ENCODE measurements around the gene MYH10.

MYH10 gene

DNA sequence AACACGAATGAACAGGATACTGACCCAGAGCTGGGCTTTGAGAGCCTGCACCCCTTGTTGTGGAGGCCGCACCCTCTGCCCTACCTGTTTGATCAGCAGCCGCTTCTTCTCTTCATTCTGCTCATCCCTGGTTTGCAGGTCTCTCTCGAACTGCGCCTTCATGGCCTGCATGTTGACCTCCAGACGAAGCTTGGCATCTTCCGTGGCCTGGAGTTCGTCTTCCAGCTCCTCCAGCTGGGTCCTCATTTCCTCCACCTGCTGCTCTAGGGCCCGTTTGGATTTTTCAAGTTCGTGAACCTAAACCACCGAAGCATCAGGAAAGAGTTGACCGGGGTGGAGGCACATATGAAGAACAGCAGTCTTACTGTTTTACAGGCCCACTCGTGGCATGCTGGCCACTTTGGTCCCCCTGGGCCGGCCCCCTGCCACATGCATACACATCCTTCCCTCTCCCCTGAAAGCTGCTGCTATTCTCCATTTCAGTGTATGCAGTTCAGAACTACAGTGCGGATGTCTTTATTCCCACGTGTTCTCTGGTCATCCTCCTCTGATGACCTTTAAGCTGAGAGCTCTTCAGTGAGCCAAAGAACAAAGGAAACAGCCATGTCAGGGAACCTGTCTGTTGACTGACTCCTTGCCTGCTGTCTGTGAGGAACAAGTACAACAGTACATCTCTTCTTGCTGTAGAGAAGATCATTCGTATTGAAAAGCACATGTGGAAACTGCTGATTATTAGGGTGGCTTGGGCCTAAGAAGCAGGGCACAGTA is 140.1 kb downstream of the MYH10 start:
- no peaks in the 10 kb centered on the region for H3K9me3 ChIP-seq (replicated peaks; ENCODE audit: insufficient read depth, low read length)
- H3K27ac ChIP-seq (ENCODE audit: low read length) = no peak overlapping the region
- H3K79me2 ChIP-seq (ENCODE audit: low read length) = no peaks in the 10 kb centered on the region
- H3K9ac ChIP-seq (ENCODE audit: low read length) = no peak overlapping the region
- H3K4me3 ChIP-seq (ENCODE audit: low read length) = no peak overlapping the region
- no peaks in the 10 kb centered on the region for H3K36me3 ChIP-seq (replicated peaks; ENCODE audit: insufficient read depth, low read length)
- no peak for TF ChIP-seq EZH2phosphoT487 (IDR thresholded peaks at IDR 0.05; ENCODE audit: low read length)
- no peak for TF ChIP-seq EZH2 (optimal IDR thresholded peaks at IDR 0.05; ENCODE audit: low read depth, low read length)
- TF ChIP-seq, protein P1, sequence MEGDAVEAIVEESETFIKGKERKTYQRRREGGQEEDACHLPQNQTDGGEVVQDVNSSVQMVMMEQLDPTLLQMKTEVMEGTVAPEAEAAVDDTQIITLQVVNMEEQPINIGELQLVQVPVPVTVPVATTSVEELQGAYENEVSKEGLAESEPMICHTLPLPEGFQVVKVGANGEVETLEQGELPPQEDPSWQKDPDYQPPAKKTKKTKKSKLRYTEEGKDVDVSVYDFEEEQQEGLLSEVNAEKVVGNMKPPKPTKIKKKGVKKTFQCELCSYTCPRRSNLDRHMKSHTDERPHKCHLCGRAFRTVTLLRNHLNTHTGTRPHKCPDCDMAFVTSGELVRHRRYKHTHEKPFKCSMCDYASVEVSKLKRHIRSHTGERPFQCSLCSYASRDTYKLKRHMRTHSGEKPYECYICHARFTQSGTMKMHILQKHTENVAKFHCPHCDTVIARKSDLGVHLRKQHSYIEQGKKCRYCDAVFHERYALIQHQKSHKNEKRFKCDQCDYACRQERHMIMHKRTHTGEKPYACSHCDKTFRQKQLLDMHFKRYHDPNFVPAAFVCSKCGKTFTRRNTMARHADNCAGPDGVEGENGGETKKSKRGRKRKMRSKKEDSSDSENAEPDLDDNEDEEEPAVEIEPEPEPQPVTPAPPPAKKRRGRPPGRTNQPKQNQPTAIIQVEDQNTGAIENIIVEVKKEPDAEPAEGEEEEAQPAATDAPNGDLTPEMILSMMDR (IDR thresholded peaks at IDR 0.05; ENCODE audit: low read length) = no peak
- DNase-seq = no peak
- H4K20me1 ChIP-seq (ENCODE audit: insufficient read depth, low read length) = no peaks in the 10 kb centered on the region
- no peaks in the 10 kb centered on the region for H3K4me1 ChIP-seq (ENCODE audit: low read length)
- H3F3A ChIP-seq (ENCODE audit: insufficient read depth, low read length) = no peaks in the 10 kb centered on the region
- H3K27me3 ChIP-seq (replicated peaks; ENCODE audit: insufficient read depth, low read length) = no peaks in the 10 kb centered on the region
- no peak overlapping the region for H2AFZ ChIP-seq (ENCODE audit: low read length)
- H3K4me2 ChIP-seq (ENCODE audit: low read depth, low read length) = no peak overlapping the region
- H3K9me2 ChIP-seq (replicated peaks; ENCODE audit: insufficient read depth, low read length) = no peaks in the 10 kb centered on the region

DNA sequence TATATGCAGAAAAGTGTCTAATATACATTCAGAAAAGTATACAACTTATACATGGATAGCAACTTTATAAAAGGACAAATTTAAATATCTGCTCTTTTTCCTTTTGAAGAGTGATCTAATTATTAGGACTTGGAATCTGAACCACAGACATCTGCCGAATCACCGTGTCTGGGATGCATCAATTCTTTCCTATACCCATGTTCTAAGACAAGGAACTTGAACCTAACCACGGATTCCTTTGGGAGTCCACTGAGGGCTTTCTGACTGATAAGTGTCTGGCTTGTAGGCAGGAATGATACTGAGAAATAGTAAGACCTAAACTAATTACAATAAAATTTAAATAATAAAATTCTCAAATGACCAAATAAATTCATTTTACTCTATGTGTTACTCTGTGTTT is 140.7 kb downstream of the MYH10 start:
- Histone ChIP-seq H3K9me2 (replicated peaks; ENCODE audit: insufficient read depth, low read length) (no peaks in the 10 kb centered on the region), H2AFZ (ENCODE audit: low read length) (no peak overlapping the region), H3K36me3 (replicated peaks; ENCODE audit: insufficient read depth, low read length) (no peaks in the 10 kb centered on the region), H3K27me3 (replicated peaks; ENCODE audit: insufficient read depth, low read length) (no peaks in the 10 kb centered on the region), H3F3A (ENCODE audit: insufficient read depth, low read length) (no peaks in the 10 kb centered on the region), H3K9ac (ENCODE audit: low read length) (no peak overlapping the region), H3K4me3 (ENCODE audit: low read length) (no peak overlapping the region), H3K27ac (ENCODE audit: low read length) (no peak overlapping the region), H4K20me1 (ENCODE audit: insufficient read depth, low read length) (no peaks in the 10 kb centered on the region), H3K4me2 (ENCODE audit: low read depth, low read length) (no peak overlapping the region), H3K4me1 (ENCODE audit: low read length) (no peaks in the 10 kb centered on the region), H3K9me3 (replicated peaks; ENCODE audit: insufficient read depth, low read length) (no peaks in the 10 kb centered on the region), H3K79me2 (ENCODE audit: low read length) (no peaks in the 10 kb centered on the region)
- TF ChIP-seq EZH2phosphoT487 (IDR thresholded peaks at IDR 0.05; ENCODE audit: low read length) = no peak
- TF ChIP-seq, protein P1 (IDR thresholded peaks at IDR 0.05; ENCODE audit: low read length) = no peak
- no peak for TF ChIP-seq EZH2 (optimal IDR thresholded peaks at IDR 0.05; ENCODE audit: low read depth, low read length)
- no peak for DNase-seq

DNA sequence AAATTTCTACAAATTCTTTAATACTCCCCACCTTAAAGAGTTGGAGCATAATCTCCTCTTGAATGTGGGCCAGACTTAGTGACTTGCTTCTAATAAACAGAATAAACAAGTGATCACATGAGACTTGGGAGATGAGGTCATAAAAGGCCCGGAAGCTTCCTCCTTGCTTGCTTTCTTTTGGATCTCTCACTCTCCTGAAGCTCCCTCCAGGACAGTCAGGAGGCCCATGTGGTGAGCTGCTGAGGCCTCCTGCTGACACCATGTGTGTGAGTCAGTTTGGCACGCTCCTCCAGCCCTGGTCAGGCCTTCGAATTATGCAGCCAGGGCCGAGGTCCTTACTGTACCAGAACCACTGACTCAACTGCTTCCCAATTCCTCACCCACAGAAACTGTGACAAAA is 141.6 kb downstream of the MYH10 start:
- Histone ChIP-seq H3K27ac (ENCODE audit: low read length) (no peak overlapping the region), H3K4me2 (ENCODE audit: low read depth, low read length) (no peak overlapping the region), H4K20me1 (ENCODE audit: insufficient read depth, low read length) (no peaks in the 10 kb centered on the region), H3K9me2 (replicated peaks; ENCODE audit: insufficient read depth, low read length) (no peaks in the 10 kb centered on the region), H3K4me3 (ENCODE audit: low read length) (no peak overlapping the region), H3K79me2 (ENCODE audit: low read length) (no peaks in the 10 kb centered on the region), H3K27me3 (replicated peaks; ENCODE audit: insufficient read depth, low read length) (no peaks in the 10 kb centered on the region), H3K4me1 (ENCODE audit: low read length) (no peaks in the 10 kb centered on the region), H3F3A (ENCODE audit: insufficient read depth, low read length) (no peaks in the 10 kb centered on the region), H3K36me3 (replicated peaks; ENCODE audit: insufficient read depth, low read length) (no peaks in the 10 kb centered on the region; the same call in 1 of the 2 replicates), H3K9me3 (replicated peaks; ENCODE audit: insufficient read depth, low read length) (no peaks in the 10 kb centered on the region), H3K9ac (ENCODE audit: low read length) (no peak overlapping the region), H2AFZ (ENCODE audit: low read length) (no peak overlapping the region)
- no peak for TF ChIP-seq EZH2 (optimal IDR thresholded peaks at IDR 0.05; ENCODE audit: low read depth, low read length)
- no peak for TF ChIP-seq EZH2phosphoT487 (IDR thresholded peaks at IDR 0.05; ENCODE audit: low read length)
- TF ChIP-seq, protein P1 (IDR thresholded peaks at IDR 0.05; ENCODE audit: low read length) = no peak
- DNase-seq = no peak

Data from MM.1S (cell line).